Esophagus squamous epithelium (tissue), 5 donors: ENCODE data around the gene MAP3K7. TPM values are rescaled to one million over a fixed set of nuclear protein-coding genes. Genes with fewer than 3 reads are reported as not detected.

ENCODE experiments used
- DNase-seq: peaks from one replicate; lab custom pipeline; 2025; lab: John Stamatoyannopoulos, UW
- H3K27ac ChIP-seq, 4 donors: fragments of 200-600 bp; sonication (generic); one replicate each; pipeline ENCODE4 v1.5.1; 2016 to 2019; ENCODE audit warnings: mild to moderate bottlenecking in 1 of 4
- H3K27me3 ChIP-seq, 4 donors: fragments of 200-600 bp; sonication (generic); 1 replicate in 3 of 4; 2 replicates in 1 of 4; pipeline versions ENCODE4 v1.5.1 to v1.6.0; 2017 to 2021; ENCODE audit warnings: antibody characterized with exemption in 1 of 4
- H3K36me3 ChIP-seq, 3 donors: fragments of 200-600 bp; sonication (generic); one replicate each; pipeline ENCODE4 v1.5.1; 2016 to 2019
- H3K4me1 ChIP-seq, 3 donors: fragments of 200-600 bp; sonication (generic); one replicate each; pipeline ENCODE4 v1.5.1; 2017 to 2019
- H3K4me3 ChIP-seq, 4 donors: fragments of 200-600 bp; sonication (generic); 1 replicate in 3 of 4; 2 replicates in 1 of 4; pipeline ENCODE4 v1.5.1; 2016 to 2019; ENCODE audit warnings: mild to moderate bottlenecking in 2 of 4, moderate library complexity in 1 of 4
- H3K9me3 ChIP-seq, 3 donors: fragments of 200-600 bp; sonication (generic); one replicate each; pipeline ENCODE4 v1.5.1; 2016 to 2019
- CTCF ChIP-seq, 6 experiments: fragments of 450-650 bp in 4 of 6; fragments of 200-600 bp in 2 of 6; sonication (generic) in 2 of 6; IDR thresholded peaks; one replicate each; pipeline ENCODE4 v1.5.1; 2016 to 2019; ENCODE audit warnings: antibody characterized with exemption in 6 of 6, mild to moderate bottlenecking in 4 of 6, moderate library complexity in 4 of 6
- POLR2A ChIP-seq, 4 donors: fragments of 450-650 bp; IDR thresholded peaks; one replicate each; pipeline ENCODE4 v1.6.1; 2017; ENCODE audit warnings: antibody characterized with exemption in 4 of 4, mild to moderate bottlenecking in 4 of 4, moderate library complexity in 3 of 4
- WGBS, 2 donors: methylation state at CpG; one replicate each; pipeline ENCODE4 v1.1.5; 2018; 5-methylcytosine and 5-hydroxymethylcytosine counted together
- intact Hi-C: fragments of 100-400 bp; cut with DNase I; formaldehyde crosslinking; loops from one replicate; pipeline ENCODE4 v1.15.0; 2022
- total RNA-seq, 4 donors: library from RNA; depleted of rRNA; stranded (reverse); fragments of >200 nt; gene quantifications; one replicate each; pipeline ENCODE4 v1.1.0, GENCODE V29; 2016
- donor health status: DM: yes; HTN: yes; CAD: no.

MAP3K7 gene
- total RNA-seq, 4 donors from 2014 or later = 10.0 to 24.0 (median 17.2) TPM

DNA sequence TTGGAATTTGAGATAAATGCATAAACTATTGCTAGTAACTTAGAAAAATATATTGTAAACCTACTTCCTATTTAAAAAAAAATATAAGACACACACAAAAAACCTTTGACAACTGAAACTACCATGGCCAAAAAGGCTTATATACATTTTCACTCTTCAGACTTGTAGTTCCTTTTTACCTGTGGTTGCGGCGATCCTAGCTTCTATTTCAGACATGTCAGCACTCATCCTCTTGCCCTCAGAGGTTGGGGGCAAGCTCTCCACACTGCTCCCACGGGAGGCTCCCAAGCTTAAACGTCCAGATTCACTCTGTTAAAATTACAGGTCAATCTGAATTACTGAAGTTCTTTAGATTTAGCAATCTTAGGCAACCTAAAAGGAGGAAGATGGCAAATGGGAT, 39.8 kb downstream of the MAP3K7 start:
- intact Hi-C loops = no loop called here

DNA sequence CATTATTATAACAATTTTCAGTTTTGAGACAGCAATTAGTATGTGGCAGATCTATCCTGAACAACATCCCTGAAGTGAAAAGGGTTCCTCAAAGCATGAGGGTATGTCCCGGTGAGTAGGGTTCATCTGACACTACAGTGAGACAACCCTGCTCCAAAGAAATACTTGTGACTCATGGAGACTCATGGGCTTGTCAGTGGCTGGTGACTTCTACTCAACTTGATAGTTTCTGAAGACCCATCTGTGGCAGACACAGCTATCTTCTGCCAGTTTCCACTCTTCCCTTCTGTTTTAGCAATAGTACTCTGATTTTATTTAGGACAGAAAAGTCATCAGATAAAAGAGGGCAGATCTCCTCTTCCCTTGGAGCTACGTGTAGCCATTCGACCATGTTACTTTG, 41.4 kb downstream of the MAP3K7 start:
- 83 to 94% methylated on average over 3 of the region's 3 CpGs for WGBS, 2 donors
- Histone ChIP-seq H3K27ac (no peak overlapping the region), H3K9me3 (no peaks in the 10 kb centered on the region), H3K27me3 (no peaks in the 10 kb centered on the region), H3K36me3 (peaks cover 0 to 94% (median 13%) of the 10 kb centered on the region in 3 donors), H3K4me1 (no peaks in the 10 kb centered on the region), H3K4me3 (no peak overlapping the region)
- DNase-seq = no peak
- intact Hi-C loops = no loop called here
- TF ChIP-seq POLR2A (IDR thresholded peaks at IDR 0.05) (no peak), CTCF (IDR thresholded peaks at IDR 0.05) (no peak)

More for the DNA sequence above, 39.8 kb downstream of the MAP3K7 start:
- H3K27ac ChIP-seq = no peak overlapping the region
- no peak for DNase-seq
- H3K4me3 ChIP-seq = no peak overlapping the region
- TF ChIP-seq CTCF (IDR thresholded peaks at IDR 0.05) (no peak), POLR2A (IDR thresholded peaks at IDR 0.05) (no peak)
- 78 to 80% methylated on average over 4 of the region's 4 CpGs for WGBS, 2 donors
- H3K36me3 ChIP-seq = peaks cover 0 to 99% (median 13%) of the 10 kb centered on the region in 3 donors
- H3K4me1 ChIP-seq = no peaks in the 10 kb centered on the region
- H3K27me3 ChIP-seq = no peaks in the 10 kb centered on the region
- no peaks in the 10 kb centered on the region for H3K9me3 ChIP-seq

DNA sequence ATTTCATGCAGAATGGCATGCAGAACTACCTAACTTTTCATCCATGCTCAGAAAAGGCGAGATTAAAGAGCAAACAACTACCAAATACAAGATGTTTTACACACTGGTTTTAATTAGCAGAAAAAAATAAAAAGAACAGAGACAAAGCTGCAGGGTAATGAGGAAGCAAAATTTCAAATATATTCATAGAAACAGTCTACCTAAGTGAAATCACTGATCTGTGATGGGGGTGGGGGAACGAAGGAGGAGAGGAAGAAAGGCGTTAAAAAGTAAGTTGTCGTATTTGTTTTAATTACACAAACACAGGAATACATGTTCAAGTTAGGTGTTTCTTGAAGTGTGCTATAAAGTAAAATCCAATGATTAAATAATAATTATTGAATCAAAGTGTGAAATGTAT, 42.1 kb downstream of the MAP3K7 start:
- no peaks in the 10 kb centered on the region for H3K27me3 ChIP-seq
- DNase-seq = no peak
- intact Hi-C loops = no loop called here
- no peak for TF ChIP-seq CTCF (IDR thresholded peaks at IDR 0.05)
- no peak for TF ChIP-seq POLR2A (IDR thresholded peaks at IDR 0.05)
- 84 to 85% methylated on average over 4 of the region's 4 CpGs for WGBS, 2 donors
- no peak overlapping the region for H3K4me3 ChIP-seq
- peaks cover 0 to 87% (median 13%) of the 10 kb centered on the region in 3 donors for H3K36me3 ChIP-seq
- H3K4me1 ChIP-seq = no peaks in the 10 kb centered on the region
- H3K9me3 ChIP-seq = no peaks in the 10 kb centered on the region
- no peak overlapping the region for H3K27ac ChIP-seq

DNA sequence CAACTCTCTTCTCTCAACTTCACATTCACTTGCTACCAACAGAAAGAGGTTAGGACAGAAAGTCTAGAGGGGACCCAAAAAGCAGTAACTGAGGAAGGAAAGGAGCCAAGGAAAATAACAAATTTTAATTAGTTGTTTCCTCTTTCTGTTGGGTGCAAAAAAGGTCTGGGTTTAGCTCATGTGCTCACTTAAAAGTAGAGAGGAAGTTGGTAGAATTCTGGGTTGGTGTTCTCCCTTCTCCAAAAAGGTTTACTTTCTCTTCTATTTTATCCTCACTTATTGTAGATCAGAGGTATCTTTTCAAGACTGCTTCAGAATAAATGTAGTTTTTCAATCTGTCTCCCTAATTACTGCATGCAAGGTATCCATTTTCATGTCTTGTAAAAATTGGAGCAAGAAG, 42.8 kb downstream of the MAP3K7 start:
- TF ChIP-seq CTCF (IDR thresholded peaks at IDR 0.05) = no peak
- no peak for TF ChIP-seq POLR2A (IDR thresholded peaks at IDR 0.05)
- Histone ChIP-seq H3K9me3 (no peaks in the 10 kb centered on the region), H3K4me3 (no peak overlapping the region), H3K27me3 (no peaks in the 10 kb centered on the region), H3K27ac (no peak overlapping the region), H3K36me3 (peaks cover 0 to 80% (median 10%) of the 10 kb centered on the region in 3 donors), H3K4me1 (no peaks in the 10 kb centered on the region)
- intact Hi-C loops = no loop called here
- DNase-seq = no peak

DNA sequence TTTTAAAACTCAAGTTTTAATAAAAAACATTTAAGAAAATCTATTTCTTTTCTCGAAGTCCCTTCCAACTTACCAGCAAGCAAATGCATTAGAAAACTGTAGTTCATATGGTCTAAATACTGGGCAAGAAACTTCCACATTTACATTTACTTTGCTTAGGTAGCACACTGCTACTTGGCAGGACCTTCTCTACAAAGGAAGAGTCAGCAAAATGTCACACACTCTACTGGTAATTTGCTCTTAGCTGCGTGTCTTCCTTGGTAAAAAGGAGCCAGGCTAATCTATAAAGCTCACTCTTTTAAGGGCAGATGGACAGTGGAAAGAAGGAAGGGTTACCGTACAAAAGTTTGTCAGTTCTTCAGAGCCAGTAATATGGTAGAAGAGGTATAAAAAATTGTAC, 45.7 kb downstream of the MAP3K7 start:
- H3K4me1 ChIP-seq = no peaks in the 10 kb centered on the region
- no peak overlapping the region for H3K4me3 ChIP-seq
- intact Hi-C loops = no loop called here
- H3K27me3 ChIP-seq = no peaks in the 10 kb centered on the region
- H3K27ac ChIP-seq = no peak overlapping the region
- H3K36me3 ChIP-seq = peaks cover 0 to 63% (median 0%) of the 10 kb centered on the region in 3 donors
- no peak for TF ChIP-seq CTCF (IDR thresholded peaks at IDR 0.05)
- H3K9me3 ChIP-seq = no peaks in the 10 kb centered on the region
- no peak for DNase-seq
- 95% methylated on average over 3 of the region's 3 CpGs for WGBS, 2 donors
